A549 (cell line): ENCODE results near the gene PPTC7.
"Not testable (repeated sequence)": the region's sequence is repeated elsewhere in the genome, so short reads cannot be mapped to it uniquely, and the experiment has no call there.

Experiments
- CTCF ChIP-seq: fragments of >200 bp; sonication (Bioruptor Twin); formaldehyde crosslinking; IDR thresholded peaks from 3 replicates; pipeline ENCODE4 v1.5.1; 2016
- EP300 ChIP-seq, 2 experiments: fragments of >200 bp; sonication (Bioruptor Twin); formaldehyde crosslinking; IDR thresholded peaks; 2 replicates in 1 of 2; 3 replicates in 1 of 2; pipeline ENCODE4 v1.6.1; 2016 to 2017
- FOSL2 ChIP-seq, 2 experiments: fragments of 450-650 bp in 1 of 2; fragments of >200 bp in 1 of 2; sonication (Bioruptor Twin) in 1 of 2; formaldehyde crosslinking; IDR thresholded peaks; 2 replicates each; pipeline versions ENCODE4 v1.5.0 to v1.6.1; 2016 to 2020; ENCODE audit warnings: mild to moderate bottlenecking in 1 of 2, moderate library complexity in 1 of 2
- NPAS2 ChIP-seq: fragments of 250-450 bp; sonication (Bioruptor Pico); IDR thresholded peaks from 2 replicates; pipeline ENCODE4 v1.8.0; 2022; ENCODE audit warnings: mild to moderate bottlenecking, moderate library complexity, borderline replicate concordance
- POLR2A ChIP-seq: IDR thresholded peaks from 2 replicates; pipeline ENCODE4 v1.6.1; 2012; ENCODE audit warnings: mild to moderate bottlenecking, low read length
- REST ChIP-seq: fragments of 200-600 bp; sonication (generic); IDR thresholded peaks from 2 replicates; pipeline ENCODE4 v1.6.1; 2016; ENCODE audit warnings: antibody characterized with exemption, mild to moderate bottlenecking, moderate library complexity
- RFX5 ChIP-seq: fragments of 450-650 bp; IDR thresholded peaks from 2 replicates; pipeline ENCODE4 v1.7.1; 2014; ENCODE audit warnings: antibody characterized with exemption, mild to moderate bottlenecking, moderate library complexity

- TF ChIP-seq RFX5; EP300 (IDR thresholded peaks at IDR 0.05); FOSL2 (IDR thresholded peaks at IDR 0.05); CTCF; REST; NPAS2 (CRISPR knock-in tag); POLR2A: not testable (repeated sequence)
- peak; percentile 73 for TF ChIP-seq FOSL2 (CRISPR knock-in tag; IDR thresholded peaks at IDR 0.05)
These were observed 37.9 kb downstream of the PPTC7 start for GRCh38 chr12:110545259-110545658.
